ENCODE measurements around the gene OR52I2. TPM values are rescaled to one million over a fixed set of nuclear protein-coding genes. Genes with fewer than 3 reads are reported as not detected.
A peak's percentile ranks its signal among the peaks of the same experiment; 100 is the strongest.

Gene OR52I2
- total and polyA plus RNA-seq, 2 experiments from 2014 or later = not detected

DNA sequence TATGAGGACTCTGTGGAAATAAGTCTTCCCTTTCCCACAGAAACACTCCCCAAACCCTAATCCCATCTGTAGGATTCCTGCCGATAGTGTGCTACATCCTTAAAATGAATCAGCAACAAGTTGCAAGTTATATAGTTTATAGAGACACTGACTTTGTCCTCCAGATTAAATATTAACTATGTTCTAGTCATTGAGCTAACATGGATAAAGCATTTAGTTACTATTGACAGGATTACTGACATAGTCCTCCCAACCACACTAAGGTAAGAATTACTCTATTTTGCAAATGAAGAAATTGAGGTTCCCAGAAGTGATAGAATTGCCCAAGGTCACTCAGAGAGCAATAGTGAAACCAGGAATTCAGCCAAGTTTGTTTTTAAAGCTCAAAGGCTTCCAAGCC lies 34.7 kb upstream of the OR52I2 start:
- Histone ChIP-seq H3K79me2 (ENCODE audit: insufficient read depth) (no peaks in the 10 kb centered on the region), H3K27me3 (replicated peaks; ENCODE audit: insufficient read depth) (no peaks in the 10 kb centered on the region), H3K4me2 (ENCODE audit: unreplicated experiment) (no peak overlapping the region), H3K9ac (no peak overlapping the region), H3K9me3 (ENCODE audit: low read depth) (no peaks in the 10 kb centered on the region), H3K4me3 (no peak overlapping the region), H3F3A (ENCODE audit: insufficient read depth) (no peaks in the 10 kb centered on the region), H2AFZ (no peak overlapping the region), H3K36me3 (ENCODE audit: low read depth) (no peaks in the 10 kb centered on the region), H3K4me1 (ENCODE audit: insufficient read depth) (no peaks in the 10 kb centered on the region), H4K20me1 (ENCODE audit: insufficient read depth) (no peaks in the 10 kb centered on the region), H3K27ac (no peak overlapping the region), H3K9me2 (ENCODE audit: insufficient read depth) (no peaks in the 10 kb centered on the region)
- in situ Hi-C loops (cut with MboI) = no loop called here
- no peak for DNase-seq
- WGBS, 2 experiments (ENCODE audit: low coverage in 1 of 2, low lambda C conversion rate in 2 of 2, missing lambda C conversion rate in 2 of 2) = 32 to 39% methylated on average over 1 of the region's 1 CpG
- TF ChIP-seq EZH2 (IDR thresholded peaks at IDR 0.05; ENCODE audit: insufficient read depth, poor library complexity, severe bottlenecking) = no peak
- no peak for TF ChIP-seq EZH2phosphoT487 (IDR thresholded peaks at IDR 0.05; ENCODE audit: insufficient read depth, low read depth)

- H3K4me2 ChIP-seq (ENCODE audit: unreplicated experiment) = no peak overlapping the region
- no peak overlapping the region for H3K4me3 ChIP-seq
- no peak overlapping the region for H2AFZ ChIP-seq
- no peak for DNase-seq
- no peaks in the 10 kb centered on the region for H3K79me2 ChIP-seq (ENCODE audit: insufficient read depth)
- 27 to 33% methylated on average over 4 of the region's 4 CpGs for WGBS, 2 experiments (ENCODE audit: low coverage in 1 of 2, low lambda C conversion rate in 2 of 2, missing lambda C conversion rate in 2 of 2)
- no peaks in the 10 kb centered on the region for H3K27me3 ChIP-seq (replicated peaks; ENCODE audit: insufficient read depth)
- no peak for TF ChIP-seq EZH2 (IDR thresholded peaks at IDR 0.05; ENCODE audit: insufficient read depth, poor library complexity, severe bottlenecking)
- no peaks in the 10 kb centered on the region for H3K9me3 ChIP-seq (ENCODE audit: low read depth)
- H3K4me1 ChIP-seq (ENCODE audit: insufficient read depth) = no peaks in the 10 kb centered on the region
- H3K27ac ChIP-seq = no peak overlapping the region
- H3K9me2 ChIP-seq (ENCODE audit: insufficient read depth) = no peaks in the 10 kb centered on the region
- no peak overlapping the region for H3K9ac ChIP-seq
- no peaks in the 10 kb centered on the region for H3F3A ChIP-seq (ENCODE audit: insufficient read depth)
- in situ Hi-C loops (cut with MboI) = no loop called here
- H4K20me1 ChIP-seq (ENCODE audit: insufficient read depth) = no peaks in the 10 kb centered on the region
- H3K36me3 ChIP-seq (ENCODE audit: low read depth) = no peaks in the 10 kb centered on the region
These were observed 34.1 kb upstream of the OR52I2 start for GRCh38 chr11:4547416-4547815.

- H3K4me1 ChIP-seq (ENCODE audit: insufficient read depth) = no peaks in the 10 kb centered on the region
- H2AFZ ChIP-seq = no peak overlapping the region
- no peak overlapping the region for H3K9ac ChIP-seq
- peak; percentile 43 for DNase-seq
- no peaks in the 10 kb centered on the region for H3K79me2 ChIP-seq (ENCODE audit: insufficient read depth)
- no peak overlapping the region for H3K27ac ChIP-seq
- no peaks in the 10 kb centered on the region for H3K9me2 ChIP-seq (ENCODE audit: insufficient read depth)
- no peaks in the 10 kb centered on the region for H4K20me1 ChIP-seq (ENCODE audit: insufficient read depth)
- no peaks in the 10 kb centered on the region for H3F3A ChIP-seq (ENCODE audit: insufficient read depth)
- no peak overlapping the region for H3K4me2 ChIP-seq (ENCODE audit: unreplicated experiment)
- H3K4me3 ChIP-seq = no peak overlapping the region
- no peaks in the 10 kb centered on the region for H3K27me3 ChIP-seq (replicated peaks; ENCODE audit: insufficient read depth)
- in situ Hi-C loops (cut with MboI) = no loop called here
- 33 to 49% methylated on average over 8 of the region's 8 CpGs for WGBS, 2 experiments (ENCODE audit: low coverage in 1 of 2, low lambda C conversion rate in 2 of 2, missing lambda C conversion rate in 2 of 2)
- H3K9me3 ChIP-seq (ENCODE audit: low read depth) = no peaks in the 10 kb centered on the region
- no peak for TF ChIP-seq EZH2phosphoT487 (IDR thresholded peaks at IDR 0.05; ENCODE audit: insufficient read depth, low read depth)
- no peak for TF ChIP-seq EZH2 (IDR thresholded peaks at IDR 0.05; ENCODE audit: insufficient read depth, poor library complexity, severe bottlenecking)
- no peaks in the 10 kb centered on the region for H3K36me3 ChIP-seq (ENCODE audit: low read depth)
These were observed 30.1 kb upstream of the OR52I2 start for GRCh38 chr11:4551346-4551979.

DNA sequence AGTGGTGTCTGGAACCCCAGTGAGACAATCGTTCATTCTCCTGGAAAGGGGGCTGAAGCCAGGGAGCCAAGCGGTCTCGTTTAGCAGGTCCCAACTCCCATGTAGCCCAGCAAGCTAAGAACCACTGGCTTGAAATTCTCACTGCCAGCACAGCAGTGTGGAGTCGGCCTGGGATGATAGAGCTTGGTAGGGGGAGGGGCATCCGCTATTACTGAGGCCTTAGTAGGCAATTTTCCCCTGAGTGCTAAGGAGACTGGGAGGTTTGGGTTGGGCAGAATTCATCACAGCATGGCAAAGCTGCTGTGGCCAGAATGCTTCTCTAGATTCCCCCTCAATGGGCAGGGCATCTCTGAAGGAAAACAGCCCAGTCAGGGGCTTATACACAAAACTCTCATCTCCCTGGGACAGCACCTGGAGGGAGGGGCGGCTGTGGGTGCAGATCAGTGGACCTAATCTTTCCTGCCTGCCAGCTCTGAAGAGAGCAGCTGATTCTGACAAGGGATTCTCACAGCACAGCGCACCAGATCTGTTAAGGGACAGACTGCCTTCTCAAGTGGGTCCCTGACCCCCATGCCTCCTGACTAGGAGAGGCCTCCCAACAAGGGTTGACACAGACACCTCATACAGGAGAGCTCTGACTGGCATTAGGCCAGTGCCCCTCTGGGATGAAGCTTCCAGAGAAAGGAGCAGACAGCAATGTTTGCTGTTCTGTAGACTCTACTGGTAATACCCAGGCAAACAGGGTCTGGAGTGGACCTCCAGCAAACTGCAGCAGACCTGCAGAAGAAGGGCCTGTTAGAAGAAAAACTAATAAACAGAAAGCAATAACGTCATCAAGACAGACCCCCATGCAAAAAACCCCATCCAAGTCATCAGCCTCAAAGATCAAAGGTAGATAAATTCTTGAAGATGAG lies 21.8 kb upstream of the OR52I2 start:
- Histone ChIP-seq H3K27me3 (replicated peaks; ENCODE audit: insufficient read depth) (no peaks in the 10 kb centered on the region), H3F3A (ENCODE audit: insufficient read depth) (no peaks in the 10 kb centered on the region), H3K79me2 (ENCODE audit: insufficient read depth) (no peaks in the 10 kb centered on the region), H3K36me3 (ENCODE audit: low read depth) (no peaks in the 10 kb centered on the region), H3K4me2 (ENCODE audit: unreplicated experiment) (no peak overlapping the region), H2AFZ (no peak overlapping the region), H3K27ac (no peak overlapping the region), H4K20me1 (ENCODE audit: insufficient read depth) (no peaks in the 10 kb centered on the region), H3K9me3 (ENCODE audit: low read depth) (no peaks in the 10 kb centered on the region), H3K4me1 (ENCODE audit: insufficient read depth) (no peaks in the 10 kb centered on the region), H3K4me3 (no peak overlapping the region), H3K9me2 (ENCODE audit: insufficient read depth) (no peaks in the 10 kb centered on the region), H3K9ac (no peak overlapping the region)
- TF ChIP-seq EZH2phosphoT487 (IDR thresholded peaks at IDR 0.05; ENCODE audit: insufficient read depth, low read depth) (no peak), EZH2 (IDR thresholded peaks at IDR 0.05; ENCODE audit: insufficient read depth, poor library complexity, severe bottlenecking) (no peak)
- no peak for DNase-seq
- 23 to 28% methylated on average over 8 of the region's 8 CpGs for WGBS, 2 experiments (ENCODE audit: low coverage in 1 of 2, low lambda C conversion rate in 2 of 2, missing lambda C conversion rate in 2 of 2)
- in situ Hi-C loops (cut with MboI) = no loop called here
